Measurements from ENCODE around the gene MGAT5.
A peak's percentile ranks its signal among the peaks of the same experiment; 100 is the strongest.

MGAT5 gene

DNA sequence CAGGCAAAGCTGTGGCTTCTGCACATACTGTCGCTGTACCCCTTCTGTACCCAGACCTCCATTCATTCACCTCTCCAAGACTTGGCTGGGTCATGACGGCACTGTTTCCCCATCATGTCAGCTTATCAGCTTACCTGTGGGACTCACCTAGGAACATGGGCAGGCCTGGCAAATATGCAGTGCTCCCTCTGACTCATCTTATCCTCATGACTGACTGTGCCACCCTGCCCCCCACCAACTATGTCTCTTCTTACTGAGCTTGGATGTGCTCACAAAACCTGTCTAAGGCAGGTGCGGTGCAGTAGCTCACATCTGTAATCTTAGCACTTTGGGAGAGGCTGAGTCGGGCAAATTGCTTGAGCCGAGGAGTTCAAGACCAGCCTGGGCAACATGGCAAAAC, 152.4 kb downstream of the MGAT5 start:
- TF ChIP-seq CTCF (IDR thresholded peaks at IDR 0.05; ENCODE audit: low read depth, low read length, missing control alignments), result no peak
- in situ Hi-C loops (cut with HindIII; ENCODE audit: low pct_ligation_motif_present, low sequenced_read_pairs), result no loop called here
- Histone ChIP-seq H3K4me3 (ENCODE audit: low read depth, low read length) (no peak overlapping the region), H3K27ac (no peak overlapping the region), H3K27me3 (replicated peaks) (no peaks in the 10 kb centered on the region), H3K36me3 (replicated peaks) (no peaks in the 10 kb centered on the region)
- DNase-seq, result no peak

DNA sequence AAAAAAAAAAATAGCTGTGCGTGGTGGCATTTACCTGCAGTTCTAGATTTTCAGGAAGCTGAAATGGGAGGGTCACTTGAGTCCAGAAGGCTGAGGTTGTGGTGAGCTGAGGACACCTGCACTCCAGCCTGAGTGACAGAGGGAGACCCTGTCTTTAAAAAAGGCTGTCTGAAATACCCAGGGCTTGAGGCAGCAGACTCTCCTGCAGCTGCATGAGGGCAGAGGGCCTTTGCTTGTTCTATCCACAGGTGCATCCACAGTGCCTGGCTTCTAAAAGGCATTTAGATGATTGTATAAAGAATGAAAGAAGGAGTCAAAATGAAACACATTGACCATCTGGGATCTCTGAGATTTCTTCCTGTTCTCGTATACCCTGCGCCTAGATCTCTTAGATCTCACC, 152.9 kb downstream of the MGAT5 start:
- Histone ChIP-seq H3K27ac (no peak overlapping the region), H3K36me3 (replicated peaks) (no peaks in the 10 kb centered on the region), H3K27me3 (replicated peaks) (no peaks in the 10 kb centered on the region), H3K4me3 (ENCODE audit: low read depth, low read length) (no peak overlapping the region)
- no peak for DNase-seq
- in situ Hi-C loops (cut with HindIII; ENCODE audit: low pct_ligation_motif_present, low sequenced_read_pairs), result no loop called here
- no peak for TF ChIP-seq CTCF (IDR thresholded peaks at IDR 0.05; ENCODE audit: low read depth, low read length, missing control alignments)

DNA sequence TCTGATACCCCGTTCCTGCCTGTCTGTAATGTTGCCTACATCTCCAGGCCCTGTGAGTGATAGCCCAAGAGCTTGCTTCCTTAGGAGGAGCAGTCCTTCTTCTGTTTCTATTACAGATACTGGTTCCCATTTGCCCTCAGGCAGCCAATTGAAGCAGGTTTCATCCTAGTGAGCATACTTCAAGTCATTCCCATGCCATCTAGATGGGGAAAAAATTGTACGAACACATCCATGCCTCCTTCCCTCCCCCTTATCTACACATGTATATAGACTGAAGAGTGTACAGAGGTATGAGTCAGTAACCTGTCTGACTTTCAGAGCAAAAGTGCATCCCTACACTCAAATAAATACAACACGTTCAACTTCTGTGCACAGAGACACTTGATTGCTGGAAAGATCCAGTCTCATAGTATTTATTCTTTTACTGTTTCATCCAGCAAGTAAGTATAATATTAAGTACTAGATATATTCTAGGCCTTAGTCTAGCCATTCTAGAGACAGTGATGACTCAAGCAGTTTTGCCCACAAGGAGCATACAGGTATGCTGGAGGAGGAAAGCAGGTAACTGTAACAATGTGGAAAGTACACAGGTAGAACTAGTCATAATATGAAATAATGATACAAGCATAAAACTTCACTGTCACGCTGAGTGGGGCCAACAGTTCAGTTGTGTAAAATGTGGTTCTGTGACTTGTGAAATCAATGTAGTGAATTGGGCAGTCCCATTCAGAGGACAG, 153.4 kb downstream of the MGAT5 start:
- H3K36me3 ChIP-seq (replicated peaks), result no peaks in the 10 kb centered on the region
- no peak overlapping the region for H3K4me3 ChIP-seq (ENCODE audit: low read depth, low read length)
- no peak for DNase-seq
- no peak overlapping the region for H3K27ac ChIP-seq
- in situ Hi-C loops (cut with HindIII; ENCODE audit: low pct_ligation_motif_present, low sequenced_read_pairs), result no loop called here
- no peaks in the 10 kb centered on the region for H3K27me3 ChIP-seq (replicated peaks)
- no peak for TF ChIP-seq CTCF (IDR thresholded peaks at IDR 0.05; ENCODE audit: low read depth, low read length, missing control alignments)

GRCh38 chr2:134408386-134408785, 154.5 kb downstream of the MGAT5 start:
- peak; percentile 22 for DNase-seq
- peak overlapping the region; percentile 41 for H3K27ac ChIP-seq
- H3K36me3 ChIP-seq (replicated peaks), result no peaks in the 10 kb centered on the region
- no peak for TF ChIP-seq CTCF (IDR thresholded peaks at IDR 0.05; ENCODE audit: low read depth, low read length, missing control alignments)
- H3K4me3 ChIP-seq (ENCODE audit: low read depth, low read length), result no peak overlapping the region
- in situ Hi-C loops (cut with HindIII; ENCODE audit: low pct_ligation_motif_present, low sequenced_read_pairs), result no loop called here
- no peaks in the 10 kb centered on the region for H3K27me3 ChIP-seq (replicated peaks)

- no peaks in the 10 kb centered on the region for H3K36me3 ChIP-seq (replicated peaks)
- H3K4me3 ChIP-seq (ENCODE audit: low read depth, low read length), result no peak overlapping the region
- DNase-seq, result peak; percentile 51
- H3K27me3 ChIP-seq (replicated peaks), result no peaks in the 10 kb centered on the region
- no peak for TF ChIP-seq CTCF (IDR thresholded peaks at IDR 0.05; ENCODE audit: low read depth, low read length, missing control alignments)
- peak overlapping the region; percentile 41 for H3K27ac ChIP-seq
- in situ Hi-C loops (cut with HindIII; ENCODE audit: low pct_ligation_motif_present, low sequenced_read_pairs), result no loop called here
Observed at GRCh38 chr2:134408791-134409190, 154.9 kb downstream of the MGAT5 start.

DNA sequence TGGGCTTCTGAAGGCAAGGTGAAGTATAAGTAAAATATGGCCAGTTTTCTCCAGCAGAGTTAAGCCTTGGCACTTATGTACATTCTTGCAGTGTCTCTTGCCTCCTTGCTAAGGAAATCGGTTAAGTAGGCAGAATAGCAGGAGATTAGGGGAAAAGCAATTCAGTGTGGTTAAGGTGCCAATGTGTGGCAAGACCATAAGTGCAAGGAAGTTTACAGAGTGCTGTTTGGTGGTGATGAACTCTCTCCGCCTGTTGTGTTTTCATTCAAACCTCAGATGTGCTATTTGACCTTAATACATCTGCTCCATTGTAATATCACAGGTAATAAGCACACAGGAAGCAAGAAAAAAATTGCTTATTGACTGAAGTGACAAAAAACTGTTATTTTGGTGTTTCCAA, 156.1 kb downstream of the MGAT5 start:
- peak overlapping the region; percentile 21 for H3K27ac ChIP-seq
- H3K36me3 ChIP-seq (replicated peaks), result no peaks in the 10 kb centered on the region
- in situ Hi-C loops (cut with HindIII; ENCODE audit: low pct_ligation_motif_present, low sequenced_read_pairs), result no loop called here
- no peak overlapping the region for H3K4me3 ChIP-seq (ENCODE audit: low read depth, low read length)
- DNase-seq, result no peak
- no peak for TF ChIP-seq CTCF (IDR thresholded peaks at IDR 0.05; ENCODE audit: low read depth, low read length, missing control alignments)
- H3K27me3 ChIP-seq (replicated peaks), result no peaks in the 10 kb centered on the region

All from brain microvascular endothelial cell (primary cell).